ENCODE data around the gene TMEM17.

Gene TMEM17

GRCh38 chr2:62455957-62456692 is 49.9 kb downstream of the TMEM17 start:
- no peak for DNase-seq (ENCODE audit: low read depth)

GRCh38 chr2:62453955-62454354 is 52.0 kb downstream of the TMEM17 start:
- no peak for DNase-seq (ENCODE audit: low read depth)

GRCh38 chr2:62452701-62453454 is 53.1 kb downstream of the TMEM17 start:
- DNase-seq (ENCODE audit: low read depth): no peak

DNA sequence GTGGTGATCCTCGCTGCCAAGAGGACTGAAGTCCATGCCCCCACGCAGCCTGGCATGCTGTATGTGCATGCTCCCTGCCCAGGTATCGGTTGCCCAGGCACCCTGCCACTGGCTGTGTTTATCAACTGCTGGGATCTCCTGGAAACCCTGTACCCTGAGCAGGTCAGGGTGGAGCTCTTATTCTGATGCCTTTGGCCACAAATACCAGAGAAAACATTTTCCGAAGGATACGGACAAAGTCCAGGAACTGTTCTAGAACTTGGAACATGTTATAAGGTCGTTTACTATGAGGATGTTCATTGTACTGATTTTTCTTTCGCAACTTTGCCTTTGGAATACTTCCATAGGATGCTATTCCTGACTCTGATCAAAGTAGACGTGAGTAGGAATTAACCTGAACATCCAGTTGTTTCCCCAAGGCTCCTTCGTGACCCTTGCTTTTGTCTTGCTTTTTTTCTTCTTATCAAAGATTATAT is 55.2 kb downstream of the TMEM17 start:
- no peak for DNase-seq (ENCODE audit: low read depth)
